ENCODE results near the gene SLC9A1. TPM values are rescaled to one million over a fixed set of nuclear protein-coding genes. Genes with fewer than 3 reads are reported as not detected.
A peak's percentile ranks its signal among the peaks of the same experiment; 100 is the strongest.

Gene SLC9A1
- polyA plus RNA-seq, 4 donors, result 24.7 to 41.3 (median 40.7) TPM

DNA sequence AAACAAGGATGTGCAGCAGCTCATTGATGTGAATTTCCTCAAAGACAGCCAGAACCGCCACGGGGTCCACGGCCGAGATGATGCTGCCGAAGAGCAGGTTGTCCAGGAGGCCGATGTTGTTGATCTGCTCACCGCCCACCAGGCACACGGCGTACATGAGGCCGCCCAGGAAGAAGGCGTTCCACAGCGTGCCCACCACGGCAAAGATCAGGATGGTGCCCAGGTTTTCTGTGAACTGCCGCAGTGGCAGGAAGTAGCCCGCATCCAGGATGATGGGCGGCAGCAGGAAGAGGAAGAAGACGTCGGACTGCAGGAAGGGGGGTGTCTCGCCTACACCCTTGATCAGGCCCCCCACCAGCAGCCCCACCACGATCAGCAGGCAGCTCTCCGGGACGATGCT is 41.1 kb downstream of the SLC9A1 start:
- H3K9me3 ChIP-seq (ENCODE audit: control insufficient read depth in 2 of 2, insufficient read depth in 1 of 2, low read depth in 1 of 2, low read length in 1 of 2), result no peaks in the 10 kb centered on the region
- 86 to 92% (median 91%) methylated on average over 22 of the region's 22 CpGs for WGBS, 3 donors
- peaks cover 11 to 39% (median 19%) of the 10 kb centered on the region in 3 donors for H3K4me1 ChIP-seq (ENCODE audit: control insufficient read depth in 3 of 3, insufficient read depth in 2 of 3, low read depth in 1 of 3, low read length in 2 of 3)
- H3K27ac ChIP-seq (ENCODE audit: low read depth in 1 of 3, low read length in 2 of 3), result no peak overlapping the region
- FAIRE-seq (no peak), DNase-seq (no peak)
- H3K27me3 ChIP-seq (ENCODE audit: control insufficient read depth in 3 of 3, insufficient read depth in 3 of 3, low read length in 3 of 3), result no peaks in the 10 kb centered on the region
- H3K4me3 ChIP-seq (ENCODE audit: low read depth in 1 of 3, low read length in 3 of 3), result no peak overlapping the region
- H3K36me3 ChIP-seq (ENCODE audit: control insufficient read depth in 3 of 3, insufficient read depth in 2 of 3, low read depth in 1 of 3, low read length in 3 of 3), result peaks cover 0 to 55% (median 2%) of the 10 kb centered on the region in 3 donors

GRCh38 chr1:27111626-27112573 is 43.0 kb downstream of the SLC9A1 start:
- 19 to 31% (median 23%) methylated on average over 5 of the region's 5 CpGs for WGBS, 3 donors
- FAIRE-seq (no peak), DNase-seq (peak; percentile 57 to 84)
- Histone ChIP-seq H3K27ac (ENCODE audit: low read depth in 1 of 3, low read length in 2 of 3) (peak overlapping the region; percentile 14 to 78 (median 37)), H3K36me3 (ENCODE audit: control insufficient read depth in 3 of 3, insufficient read depth in 2 of 3, low read depth in 1 of 3, low read length in 3 of 3) (peaks cover 0 to 60% (median 2%) of the 10 kb centered on the region in 3 donors), H3K4me3 (ENCODE audit: low read depth in 1 of 3, low read length in 3 of 3) (no peak overlapping the region), H3K27me3 (ENCODE audit: control insufficient read depth in 3 of 3, insufficient read depth in 3 of 3, low read length in 3 of 3) (no peaks in the 10 kb centered on the region), H3K9me3 (ENCODE audit: control insufficient read depth in 2 of 2, insufficient read depth in 1 of 2, low read depth in 1 of 2, low read length in 1 of 2) (no peaks in the 10 kb centered on the region), H3K4me1 (ENCODE audit: control insufficient read depth in 3 of 3, insufficient read depth in 2 of 3, low read depth in 1 of 3, low read length in 2 of 3) (peaks cover 2 to 27% (median 8%) of the 10 kb centered on the region in 3 donors)

DNA sequence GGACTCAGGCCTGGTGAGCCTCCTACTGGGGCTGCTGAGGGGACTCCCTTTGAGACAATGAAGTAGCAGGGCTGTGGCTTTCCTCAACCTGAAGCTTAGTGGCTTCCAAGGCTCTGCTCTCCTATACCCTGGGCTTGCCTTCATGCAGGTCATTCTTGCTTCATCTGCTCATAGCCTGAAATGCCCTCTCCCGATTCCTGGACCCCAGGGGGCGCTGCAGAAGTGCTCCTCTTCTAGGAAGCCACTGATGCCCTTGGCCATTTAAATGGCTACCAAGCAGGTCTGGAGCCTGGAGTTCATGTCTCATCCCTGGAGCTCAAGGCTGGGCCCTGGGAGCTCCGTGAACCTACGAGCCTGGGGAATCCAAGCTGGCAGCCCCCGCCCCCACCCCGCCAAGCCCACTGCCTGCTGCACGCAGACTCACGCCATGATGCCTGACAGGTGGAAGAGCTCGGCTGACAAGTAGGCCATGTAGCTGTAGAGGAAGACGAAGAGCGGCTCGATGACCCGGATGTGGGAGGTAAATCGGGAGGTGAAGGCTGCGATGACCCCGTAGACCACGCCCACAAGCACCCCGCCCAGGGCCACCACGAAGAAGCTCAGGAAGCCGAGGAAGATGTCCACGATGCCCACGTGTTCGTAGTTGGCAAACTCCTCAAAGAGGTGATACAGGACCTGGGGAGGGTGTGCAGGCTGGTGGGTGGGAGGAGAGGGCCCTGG is 45.7 kb downstream of the SLC9A1 start:
- Histone ChIP-seq H3K4me3 (ENCODE audit: low read depth in 1 of 3, low read length in 3 of 3) (no peak overlapping the region), H3K4me1 (ENCODE audit: control insufficient read depth in 3 of 3, insufficient read depth in 2 of 3, low read depth in 1 of 3, low read length in 2 of 3) (peaks cover 0 to 8% (median 3%) of the 10 kb centered on the region in 3 donors), H3K36me3 (ENCODE audit: control insufficient read depth in 3 of 3, insufficient read depth in 2 of 3, low read depth in 1 of 3, low read length in 3 of 3) (peaks cover 0 to 81% (median 13%) of the 10 kb centered on the region in 3 donors), H3K27ac (ENCODE audit: low read depth in 1 of 3, low read length in 2 of 3) (no peak overlapping the region), H3K27me3 (ENCODE audit: control insufficient read depth in 3 of 3, insufficient read depth in 3 of 3, low read length in 3 of 3) (no peaks in the 10 kb centered on the region), H3K9me3 (ENCODE audit: control insufficient read depth in 2 of 2, insufficient read depth in 1 of 2, low read depth in 1 of 2, low read length in 1 of 2) (no peaks in the 10 kb centered on the region)
- peak; percentile 24 to 50 for DNase-seq
- FAIRE-seq, result no peak
- 90 to 97% (median 92%) methylated on average over 23 of the region's 23 CpGs for WGBS, 3 donors

- DNase-seq (no peak), FAIRE-seq (no peak)
- Histone ChIP-seq H3K27ac (ENCODE audit: low read depth in 1 of 3, low read length in 2 of 3) (no peak overlapping the region), H3K4me3 (ENCODE audit: low read depth in 1 of 3, low read length in 3 of 3) (no peak overlapping the region), H3K9me3 (ENCODE audit: control insufficient read depth in 2 of 2, insufficient read depth in 1 of 2, low read depth in 1 of 2, low read length in 1 of 2) (no peaks in the 10 kb centered on the region), H3K36me3 (ENCODE audit: control insufficient read depth in 3 of 3, insufficient read depth in 2 of 3, low read depth in 1 of 3, low read length in 3 of 3) (peaks cover 0 to 77% (median 12%) of the 10 kb centered on the region in 3 donors), H3K27me3 (ENCODE audit: control insufficient read depth in 3 of 3, insufficient read depth in 3 of 3, low read length in 3 of 3) (no peaks in the 10 kb centered on the region), H3K4me1 (ENCODE audit: control insufficient read depth in 3 of 3, insufficient read depth in 2 of 3, low read depth in 1 of 3, low read length in 2 of 3) (peaks cover 0 to 8% (median 3%) of the 10 kb centered on the region in 3 donors)
- 88 to 100% (median 96%) methylated on average over 7 of the region's 7 CpGs for whole genome bisulfite sequencing, 3 donors
Observed at GRCh38 chr1:27108588-27108987, 46.3 kb downstream of the SLC9A1 start.

- DNase-seq, result no peak
- no peak for FAIRE-seq
- 72 to 89% (median 82%) methylated on average over 7 of the region's 7 CpGs for WGBS, 3 donors
- Histone ChIP-seq H3K27ac (ENCODE audit: low read depth in 1 of 3, low read length in 2 of 3) (no peak overlapping the region), H3K4me3 (ENCODE audit: low read depth in 1 of 3, low read length in 3 of 3) (no peak overlapping the region), H3K27me3 (ENCODE audit: control insufficient read depth in 3 of 3, insufficient read depth in 3 of 3, low read length in 3 of 3) (no peaks in the 10 kb centered on the region), H3K9me3 (ENCODE audit: control insufficient read depth in 2 of 2, insufficient read depth in 1 of 2, low read depth in 1 of 2, low read length in 1 of 2) (no peaks in the 10 kb centered on the region), H3K36me3 (ENCODE audit: control insufficient read depth in 3 of 3, insufficient read depth in 2 of 3, low read depth in 1 of 3, low read length in 3 of 3) (peaks cover 0 to 81% (median 15%) of the 10 kb centered on the region in 3 donors), H3K4me1 (ENCODE audit: control insufficient read depth in 3 of 3, insufficient read depth in 2 of 3, low read depth in 1 of 3, low read length in 2 of 3) (peaks cover 0 to 4% (median under 1%) of the 10 kb centered on the region in 3 donors)
Observed at GRCh38 chr1:27106561-27107323, 48.2 kb downstream of the SLC9A1 start.

DNA sequence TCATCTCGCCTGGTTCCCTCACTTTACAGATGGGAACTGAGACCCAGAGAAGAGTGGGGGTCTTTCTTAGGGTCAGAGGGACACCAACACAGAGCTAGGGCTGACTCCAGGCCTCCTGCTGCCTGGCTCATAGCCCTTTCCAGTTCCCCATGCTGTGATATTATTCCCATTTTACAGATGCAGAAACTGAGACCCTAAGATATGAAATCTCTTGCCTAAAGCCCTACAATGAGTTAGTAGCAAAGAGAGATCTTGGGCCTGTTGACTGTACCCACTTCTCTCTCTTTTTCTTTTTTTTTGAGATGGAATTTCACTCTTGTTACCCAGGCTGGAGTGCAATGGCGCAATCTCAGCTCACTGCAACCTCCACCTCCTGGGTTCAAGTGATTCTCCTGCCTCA is 49.9 kb downstream of the SLC9A1 start:
- WGBS, 3 donors, result 89 to 100% (median 98%) methylated on average over 2 of the region's 2 CpGs
- DNase-seq, result no peak
- H3K27ac ChIP-seq (ENCODE audit: low read depth in 1 of 3, low read length in 2 of 3), result no peak overlapping the region
- FAIRE-seq, result no peak
- peaks cover 0 to 16% (median 0%) of the 10 kb centered on the region in 3 donors for H3K4me1 ChIP-seq (ENCODE audit: control insufficient read depth in 3 of 3, insufficient read depth in 2 of 3, low read depth in 1 of 3, low read length in 2 of 3)
- no peaks in the 10 kb centered on the region for H3K9me3 ChIP-seq (ENCODE audit: control insufficient read depth in 2 of 2, insufficient read depth in 1 of 2, low read depth in 1 of 2, low read length in 1 of 2)
- peaks cover 0 to 85% (median 27%) of the 10 kb centered on the region in 3 donors for H3K36me3 ChIP-seq (ENCODE audit: control insufficient read depth in 3 of 3, insufficient read depth in 2 of 3, low read depth in 1 of 3, low read length in 3 of 3)
- no peak overlapping the region for H3K4me3 ChIP-seq (ENCODE audit: low read depth in 1 of 3, low read length in 3 of 3)
- no peaks in the 10 kb centered on the region for H3K27me3 ChIP-seq (ENCODE audit: control insufficient read depth in 3 of 3, insufficient read depth in 3 of 3, low read length in 3 of 3)

DNA sequence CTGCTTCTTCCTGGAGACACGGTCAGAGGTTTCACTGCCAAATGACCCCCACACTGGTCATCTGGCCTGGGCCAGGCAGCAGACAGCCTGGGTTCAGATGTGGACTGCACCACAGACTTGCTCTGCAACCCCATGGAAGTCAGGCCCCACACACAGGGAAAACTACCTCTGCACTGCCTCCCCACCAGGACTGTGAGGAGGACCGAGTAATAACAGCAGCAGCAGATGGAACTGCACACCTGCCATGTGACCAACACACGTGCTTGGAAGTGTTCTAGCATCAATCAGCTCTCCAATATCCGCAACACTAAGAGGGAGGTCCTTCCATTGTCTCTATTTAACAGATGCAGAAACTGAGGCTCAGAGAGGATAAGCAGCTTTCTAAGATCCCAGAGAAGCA is 51.4 kb downstream of the SLC9A1 start:
- peaks cover 0 to 76% (median 27%) of the 10 kb centered on the region in 3 donors for H3K36me3 ChIP-seq (ENCODE audit: control insufficient read depth in 3 of 3, insufficient read depth in 2 of 3, low read depth in 1 of 3, low read length in 3 of 3)
- no peak overlapping the region for H3K4me3 ChIP-seq (ENCODE audit: low read depth in 1 of 3, low read length in 3 of 3)
- peaks cover 0 to 31% (median 0%) of the 10 kb centered on the region in 3 donors for H3K4me1 ChIP-seq (ENCODE audit: control insufficient read depth in 3 of 3, insufficient read depth in 2 of 3, low read depth in 1 of 3, low read length in 2 of 3)
- DNase-seq (no peak), FAIRE-seq (no peak)
- no peaks in the 10 kb centered on the region for H3K9me3 ChIP-seq (ENCODE audit: control insufficient read depth in 2 of 2, insufficient read depth in 1 of 2, low read depth in 1 of 2, low read length in 1 of 2)
- WGBS, 3 donors, result 55 to 62% (median 62%) methylated on average over 4 of the region's 4 CpGs
- H3K27me3 ChIP-seq (ENCODE audit: control insufficient read depth in 3 of 3, insufficient read depth in 3 of 3, low read length in 3 of 3), result no peaks in the 10 kb centered on the region
- no peak overlapping the region for H3K27ac ChIP-seq (ENCODE audit: low read depth in 1 of 3, low read length in 2 of 3)

All from small intestine (tissue), 7 donors.